ENCODE data around the gene TOX2. TPM values are rescaled to one million over a fixed set of nuclear protein-coding genes. Genes with fewer than 3 reads are reported as not detected.
A peak's percentile ranks its signal among the peaks of the same experiment; 100 is the strongest.

The TOX2 gene
- total RNA-seq, 1 experiment from 2014 or later = 1.7 TPM

DNA sequence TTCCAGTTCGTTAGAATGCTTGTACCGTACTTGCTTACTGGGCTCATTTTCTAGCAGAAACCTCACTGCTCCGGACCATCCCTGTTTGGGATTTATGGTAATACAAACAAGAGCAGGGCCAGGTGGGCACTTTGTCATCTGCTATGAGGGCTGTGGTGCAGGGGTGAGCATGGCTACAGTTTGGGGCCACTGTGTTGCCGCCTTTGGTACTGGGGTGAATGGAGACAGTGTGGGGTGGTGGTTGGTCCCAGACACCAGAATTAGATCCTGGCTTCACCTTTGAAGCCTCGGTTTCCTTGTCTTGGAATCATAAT is 95.0 kb downstream of the TOX2 start:
- TF ChIP-seq, protein P1, sequence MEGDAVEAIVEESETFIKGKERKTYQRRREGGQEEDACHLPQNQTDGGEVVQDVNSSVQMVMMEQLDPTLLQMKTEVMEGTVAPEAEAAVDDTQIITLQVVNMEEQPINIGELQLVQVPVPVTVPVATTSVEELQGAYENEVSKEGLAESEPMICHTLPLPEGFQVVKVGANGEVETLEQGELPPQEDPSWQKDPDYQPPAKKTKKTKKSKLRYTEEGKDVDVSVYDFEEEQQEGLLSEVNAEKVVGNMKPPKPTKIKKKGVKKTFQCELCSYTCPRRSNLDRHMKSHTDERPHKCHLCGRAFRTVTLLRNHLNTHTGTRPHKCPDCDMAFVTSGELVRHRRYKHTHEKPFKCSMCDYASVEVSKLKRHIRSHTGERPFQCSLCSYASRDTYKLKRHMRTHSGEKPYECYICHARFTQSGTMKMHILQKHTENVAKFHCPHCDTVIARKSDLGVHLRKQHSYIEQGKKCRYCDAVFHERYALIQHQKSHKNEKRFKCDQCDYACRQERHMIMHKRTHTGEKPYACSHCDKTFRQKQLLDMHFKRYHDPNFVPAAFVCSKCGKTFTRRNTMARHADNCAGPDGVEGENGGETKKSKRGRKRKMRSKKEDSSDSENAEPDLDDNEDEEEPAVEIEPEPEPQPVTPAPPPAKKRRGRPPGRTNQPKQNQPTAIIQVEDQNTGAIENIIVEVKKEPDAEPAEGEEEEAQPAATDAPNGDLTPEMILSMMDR (conservative IDR thresholded peaks at IDR 0.05) = no peak
- Mint-ChIP-seq H3K4me1 (no peaks in the 10 kb centered on the region), H3K4me3 (no peak overlapping the region), H3K9me3 (no peaks in the 10 kb centered on the region), H3K36me3 (ENCODE audit: insufficient read depth in 1 of 3, low read depth in 3 of 3) (no peaks in the 10 kb centered on the region), H3K27me3 (ENCODE audit: low read depth) (peaks cover 2% of the 10 kb centered on the region), H3K27ac (no peak overlapping the region)
- Histone ChIP-seq H3K4me2 (ENCODE audit: insufficient read depth, insufficient read length, low read length) (no peak overlapping the region), H3K9me3 (ENCODE audit: control insufficient read depth, low read depth, low read length) (no peaks in the 10 kb centered on the region), H3K23me2 (ENCODE audit: insufficient read length, low read depth, low read length, poor library complexity, severe bottlenecking) (no peaks in the 10 kb centered on the region), H2BK5ac (ENCODE audit: insufficient read length, low read length) (no peak overlapping the region), H2AFZ (ENCODE audit: low read length) (no peak overlapping the region), H2AK5ac (ENCODE audit: insufficient read length, low read length) (no peak overlapping the region), H3T11ph (ENCODE audit: low read length) (no peak overlapping the region), H3K14ac (ENCODE audit: insufficient read depth, low read length) (no peak overlapping the region; the same call in 1 of the 2 replicates), H4K91ac (ENCODE audit: insufficient read length, low read depth, low read length) (no peak overlapping the region), H3K79me2 (ENCODE audit: insufficient read depth, low read length) (no peaks in the 10 kb centered on the region), H2BK12ac (ENCODE audit: insufficient read length, low read depth, low read length) (no peak overlapping the region), H3K9ac (ENCODE audit: extremely low read depth, insufficient read length, low read length) (no peak overlapping the region), H4K5ac (ENCODE audit: insufficient read length, low read depth, low read length) (no peak overlapping the region), H3K56ac (ENCODE audit: insufficient read length, low read depth, low read length) (no peak overlapping the region), H3K27ac (ENCODE audit: insufficient read length, low read depth, low read length) (no peak overlapping the region), H2BK120ac (ENCODE audit: low read depth, low read length, poor library complexity, severe bottlenecking) (no peak overlapping the region), H2BK20ac (ENCODE audit: low read depth, low read length, poor library complexity, severe bottlenecking) (no peak overlapping the region), H4K8ac (replicated peaks; ENCODE audit: insufficient read length, low read depth, low read length) (no peak overlapping the region), H3K27me3 (ENCODE audit: insufficient read depth, low read length) (no peaks in the 10 kb centered on the region), H3K18ac (ENCODE audit: insufficient read length, low read depth, low read length) (no peak overlapping the region), H3K23ac (ENCODE audit: insufficient read length, low read depth, low read length) (no peak overlapping the region), H4K20me1 (ENCODE audit: control insufficient read depth, insufficient read depth, insufficient read length) (no peaks in the 10 kb centered on the region), H3K79me1 (ENCODE audit: insufficient read depth, low read depth, low read length, poor library complexity, severe bottlenecking) (no peaks in the 10 kb centered on the region), H2BK15ac (ENCODE audit: low read depth, low read length) (no peak overlapping the region), H3K4me1 (ENCODE audit: insufficient read depth, low read length) (no peaks in the 10 kb centered on the region), H3K4ac (ENCODE audit: low read depth, low read length) (no peak overlapping the region)
- no CpG with 5 or more reads among the region's 5 CpGs for WGBS (ENCODE audit: extremely low coverage, insufficient read length, low lambda C conversion rate)
- peak; percentile 14 for DNase-seq
